Thoracic aorta (tissue), 2 donors: ENCODE results near the gene ADGRL2. TPM values are rescaled to one million over a fixed set of nuclear protein-coding genes. Genes with fewer than 3 reads are reported as not detected.

Experiments
- ATAC-seq: fragments of 150-250 bp; one replicate; pipeline ENCODE4 v1.8.0; 2017; ENCODE audit warnings: low read depth; ENCODE audit not compliant: insufficient number of reproducible peaks, low FRiP score
- DNase-seq: peaks from one replicate; pipeline ENCODE4 v3.0.0-alpha.2; 2020; ENCODE audit warnings: low spot score
- H3K27ac ChIP-seq, 2 donors: fragments of 200-600 bp; sonication (generic); 1 replicate in 1 of 2; 2 replicates in 1 of 2; pipeline ENCODE4 v1.5.1; 2016; ENCODE audit warnings: mild to moderate bottlenecking in 2 of 2, moderate library complexity in 2 of 2
- H3K27me3 ChIP-seq: fragments of 200-600 bp; sonication (generic); replicated peaks from 2 replicates; pipeline ENCODE4 v1.6.0; 2016; ENCODE audit warnings: mild to moderate bottlenecking; ENCODE audit not compliant: insufficient read depth
- H3K36me3 ChIP-seq: fragments of 200-600 bp; sonication (generic); one replicate; pipeline ENCODE4 v1.5.1; 2016
- H3K4me1 ChIP-seq, 2 donors: fragments of 200-600 bp; sonication (generic); 1 replicate in 1 of 2; 2 replicates in 1 of 2; pipeline versions ENCODE4 v1.5.1 to v1.6.0; 2016; ENCODE audit warnings: low read depth in 2 of 2, mild to moderate bottlenecking in 1 of 2; ENCODE audit not compliant: control insufficient read depth in 1 of 2
- H3K4me3 ChIP-seq: fragments of 200-600 bp; sonication (generic); 2 replicates; pipeline ENCODE4 v1.5.1; 2016; ENCODE audit warnings: mild to moderate bottlenecking
- H3K9me3 ChIP-seq: fragments of 200-600 bp; sonication (generic); 2 replicates; pipeline ENCODE4 v1.5.1; 2016
- CTCF ChIP-seq: fragments of 200-600 bp; sonication (generic); IDR thresholded peaks from one replicate; pipeline ENCODE4 v1.5.1; 2019; ENCODE audit warnings: antibody characterized with exemption
- total RNA-seq, 2 donors: library from RNA; depleted of rRNA; stranded (reverse); fragments of >200 nt; gene quantifications; one replicate each; pipeline versions ENCODE4 v1.1.0 to v1.2.3, GENCODE V29; 2016

ADGRL2 gene
- total RNA-seq, 2 donors from 2014 or later, result 53.3 to 67.2 TPM

- Histone ChIP-seq H3K27ac (peak overlapping the region; percentile 6 to 53), H3K4me1 (peaks cover 30 to 71% of the 10 kb centered on the region in 2 donors), H3K36me3 (no peaks in the 10 kb centered on the region), H3K9me3 (no peaks in the 10 kb centered on the region), H3K4me3 (peak overlapping the region; percentile 64), H3K27me3 (no peaks in the 10 kb centered on the region)
- ATAC-seq (no peak), DNase-seq (no peak)
- TF ChIP-seq CTCF, result no peak
Measured at GRCh38 chr1:81808760-81809159, 8.0 kb downstream of the ADGRL2 start.

GRCh38 chr1:81809808-81810207 lies 9.1 kb downstream of the ADGRL2 start:
- DNase-seq (no peak), ATAC-seq (no peak)
- Histone ChIP-seq H3K36me3 (no peaks in the 10 kb centered on the region), H3K27ac (peak overlapping the region; percentile 40 to 53), H3K27me3 (no peaks in the 10 kb centered on the region), H3K4me1 (peaks cover 32 to 65% of the 10 kb centered on the region in 2 donors), H3K9me3 (no peaks in the 10 kb centered on the region), H3K4me3 (no peak overlapping the region)
- TF ChIP-seq CTCF, result no peak

DNA sequence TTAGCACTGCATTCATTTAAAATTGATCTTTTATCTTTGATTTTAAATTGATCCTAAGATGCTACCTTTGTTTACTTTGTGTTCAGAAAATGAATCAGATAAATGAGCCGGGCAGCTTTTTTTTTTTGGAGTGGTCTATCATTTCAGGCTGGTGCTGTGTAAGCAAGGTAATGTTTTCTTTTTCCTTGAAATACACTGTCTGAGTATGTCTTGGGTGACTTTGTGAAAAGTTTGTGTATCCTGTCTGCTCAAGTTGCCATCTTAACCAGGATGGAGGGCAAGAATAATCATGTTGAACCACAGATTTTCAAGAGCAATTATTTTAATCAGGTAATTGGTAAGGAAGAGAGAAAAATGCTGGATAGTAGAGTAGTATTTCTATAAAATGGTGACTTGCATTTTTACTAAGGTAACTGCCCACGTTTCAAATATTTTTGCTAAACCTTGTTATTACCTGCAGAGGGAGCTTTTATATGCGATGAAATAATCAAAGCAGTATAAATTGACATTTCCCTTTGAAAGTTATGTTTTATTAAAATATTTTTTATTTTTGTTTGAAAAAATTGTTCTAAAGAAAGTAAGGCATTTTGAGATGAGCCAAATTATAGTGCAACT lies 11.1 kb downstream of the ADGRL2 start:
- Histone ChIP-seq H3K36me3 (no peaks in the 10 kb centered on the region), H3K9me3 (no peaks in the 10 kb centered on the region), H3K27me3 (no peaks in the 10 kb centered on the region), H3K27ac (no peak overlapping the region), H3K4me3 (no peak overlapping the region), H3K4me1 (peaks cover 25 to 45% of the 10 kb centered on the region in 2 donors)
- TF ChIP-seq CTCF, result no peak
- ATAC-seq (no peak), DNase-seq (no peak)

- Histone ChIP-seq H3K27me3 (no peaks in the 10 kb centered on the region), H3K4me3 (peak overlapping the region; percentile 50), H3K27ac (peak overlapping the region in 1 of 2 donors; percentile 4), H3K9me3 (no peaks in the 10 kb centered on the region), H3K4me1 (peaks cover 24 to 40% of the 10 kb centered on the region in 2 donors), H3K36me3 (no peaks in the 10 kb centered on the region)
- TF ChIP-seq CTCF, result no peak
- ATAC-seq (no peak), DNase-seq (no peak)
Measured at GRCh38 chr1:81812712-81813111, 12.0 kb downstream of the ADGRL2 start.

DNA sequence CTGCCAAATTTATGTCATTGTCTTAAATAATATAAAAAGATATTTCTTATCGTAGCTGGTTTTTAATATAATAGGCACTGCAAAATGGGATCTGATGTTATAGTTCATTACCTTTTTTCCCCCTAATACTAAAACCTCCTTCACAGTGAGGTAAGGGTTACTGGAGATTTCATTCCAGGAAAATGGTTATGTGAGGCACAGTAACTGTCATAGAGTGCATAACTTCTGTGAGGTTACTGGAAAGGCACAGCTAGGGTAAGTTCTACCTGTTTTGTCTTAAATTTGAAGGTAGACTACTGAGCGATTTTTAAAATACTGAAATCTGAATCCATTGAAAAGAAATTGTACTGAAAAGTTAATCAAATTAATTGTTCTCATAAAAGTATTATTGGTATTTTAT lies 13.0 kb downstream of the ADGRL2 start:
- ATAC-seq, result no peak
- Histone ChIP-seq H3K9me3 (no peaks in the 10 kb centered on the region), H3K27ac (no peak overlapping the region), H3K4me1 (peaks cover 30 to 45% of the 10 kb centered on the region in 2 donors), H3K27me3 (no peaks in the 10 kb centered on the region), H3K4me3 (no peak overlapping the region), H3K36me3 (no peaks in the 10 kb centered on the region)
- TF ChIP-seq CTCF, result no peak
- no peak for DNase-seq
